Measurements from ENCODE around the gene CLIC4.
"Not testable (repeated sequence)": the region's sequence is repeated elsewhere in the genome, so short reads cannot be mapped to it uniquely, and the experiment has no call there.

The CLIC4 gene

GRCh38 chr1:24776821-24777220 lies 31.6 kb downstream of the CLIC4 start:
- Histone ChIP-seq H3K9me3 (ENCODE audit: insufficient read depth, low read length) (no peaks in the 10 kb centered on the region), H3K4me1 (ENCODE audit: insufficient read depth, insufficient read length) (no peaks in the 10 kb centered on the region), H3K27me3 (ENCODE audit: insufficient read depth, insufficient read length) (no peaks in the 10 kb centered on the region), H3K9ac (ENCODE audit: insufficient read length, low read depth) (no peak overlapping the region), H3K4me3 (ENCODE audit: insufficient read length, low read depth) (no peak overlapping the region), H3K36me3 (ENCODE audit: insufficient read depth, insufficient read length, low read length) (peaks cover 5% of the 10 kb centered on the region)
- TF ChIP-seq YY1 (IDR thresholded peaks at IDR 0.05; ENCODE audit: insufficient read depth, insufficient read length) (no peak), SUZ12 (IDR thresholded peaks at IDR 0.05; ENCODE audit: extremely low read depth, insufficient read depth, insufficient read length) (no peak), ZNF274 (IDR thresholded peaks at IDR 0.05; ENCODE audit: low read depth, low read length) (no peak)
- DNase-seq (ENCODE audit: low read depth, low spot score) = no peak

DNA sequence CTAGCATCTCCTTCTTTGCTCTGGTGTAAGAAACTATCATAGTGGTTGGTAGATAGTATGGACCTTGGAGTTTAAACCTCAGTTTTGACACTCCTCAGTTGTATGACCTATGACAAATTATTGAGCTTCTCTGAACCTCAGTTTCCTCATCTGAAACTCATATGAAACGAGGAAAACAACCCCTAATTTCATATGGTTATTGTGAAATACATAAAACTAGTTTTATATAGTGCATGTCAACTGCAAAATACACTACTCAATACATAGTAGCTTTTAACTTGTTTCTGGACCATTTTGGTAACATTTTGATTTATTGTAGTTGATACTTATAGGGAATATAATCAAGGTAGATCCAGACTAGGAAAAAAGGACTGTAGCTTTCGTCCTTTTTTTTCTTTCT lies 32.9 kb downstream of the CLIC4 start:
- no peaks in the 10 kb centered on the region for H3K9me3 ChIP-seq (ENCODE audit: insufficient read depth, low read length)
- H3K36me3 ChIP-seq (ENCODE audit: insufficient read depth, insufficient read length, low read length) = peaks cover 5% of the 10 kb centered on the region
- no peak for TF ChIP-seq SUZ12 (IDR thresholded peaks at IDR 0.05; ENCODE audit: extremely low read depth, insufficient read depth, insufficient read length)
- TF ChIP-seq YY1 (IDR thresholded peaks at IDR 0.05; ENCODE audit: insufficient read depth, insufficient read length) = no peak
- TF ChIP-seq ZNF274 (IDR thresholded peaks at IDR 0.05; ENCODE audit: low read depth, low read length) = no peak
- no peak for DNase-seq (ENCODE audit: low read depth, low spot score)
- no peaks in the 10 kb centered on the region for H3K4me1 ChIP-seq (ENCODE audit: insufficient read depth, insufficient read length)
- no peak overlapping the region for H3K4me3 ChIP-seq (ENCODE audit: insufficient read length, low read depth)
- H3K27me3 ChIP-seq (ENCODE audit: insufficient read depth, insufficient read length) = no peaks in the 10 kb centered on the region
- no peak overlapping the region for H3K9ac ChIP-seq (ENCODE audit: insufficient read length, low read depth)

DNA sequence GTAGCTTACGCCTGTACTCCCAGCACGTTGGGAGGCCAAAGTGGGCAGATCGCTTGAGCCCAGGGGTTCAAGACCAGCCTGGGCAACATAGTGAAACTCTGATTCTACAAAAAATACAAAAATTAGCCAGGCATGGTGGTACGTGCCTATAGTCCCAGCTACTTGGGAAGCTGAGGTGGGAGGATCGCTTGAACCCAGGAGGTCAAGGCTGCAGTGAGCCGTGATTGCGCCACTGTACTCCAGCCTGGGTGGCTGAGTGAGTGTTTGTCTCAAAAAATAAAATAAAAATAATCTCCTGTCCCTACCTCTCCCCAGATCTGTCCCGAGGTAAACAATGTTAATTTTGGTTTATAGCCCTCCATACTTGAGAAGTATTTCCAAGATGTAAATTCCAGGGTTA lies 34.0 kb downstream of the CLIC4 start:
- not testable (repeated sequence) for DNase-seq (ENCODE audit: low read depth, low spot score); H3K36me3 ChIP-seq (ENCODE audit: insufficient read depth, insufficient read length, low read length); H3K9me3 ChIP-seq (ENCODE audit: insufficient read depth, low read length); H3K9ac ChIP-seq (ENCODE audit: insufficient read length, low read depth); H3K27me3 ChIP-seq (ENCODE audit: insufficient read depth, insufficient read length); H3K4me1 ChIP-seq (ENCODE audit: insufficient read depth, insufficient read length); H3K4me3 ChIP-seq (ENCODE audit: insufficient read length, low read depth)

- H3K9ac ChIP-seq (ENCODE audit: insufficient read length, low read depth) = no peak overlapping the region
- H3K27me3 ChIP-seq (ENCODE audit: insufficient read depth, insufficient read length) = no peaks in the 10 kb centered on the region
- no peak for TF ChIP-seq SUZ12 (IDR thresholded peaks at IDR 0.05; ENCODE audit: extremely low read depth, insufficient read depth, insufficient read length)
- no peak for TF ChIP-seq YY1 (IDR thresholded peaks at IDR 0.05; ENCODE audit: insufficient read depth, insufficient read length)
- TF ChIP-seq ZNF274 (IDR thresholded peaks at IDR 0.05; ENCODE audit: low read depth, low read length) = no peak
- H3K4me3 ChIP-seq (ENCODE audit: insufficient read length, low read depth) = no peak overlapping the region
- no peaks in the 10 kb centered on the region for H3K36me3 ChIP-seq (ENCODE audit: insufficient read depth, insufficient read length, low read length)
- H3K4me1 ChIP-seq (ENCODE audit: insufficient read depth, insufficient read length) = no peaks in the 10 kb centered on the region
- H3K9me3 ChIP-seq (ENCODE audit: insufficient read depth, low read length) = no peaks in the 10 kb centered on the region
- DNase-seq (ENCODE audit: low read depth, low spot score) = no peak
Observed at GRCh38 chr1:24779689-24780464, 34.6 kb downstream of the CLIC4 start.

GRCh38 chr1:24780626-24781025 lies 35.4 kb downstream of the CLIC4 start:
- not testable (repeated sequence) for H3K27me3 ChIP-seq (ENCODE audit: insufficient read depth, insufficient read length); H3K4me1 ChIP-seq (ENCODE audit: insufficient read depth, insufficient read length); H3K9ac ChIP-seq (ENCODE audit: insufficient read length, low read depth); DNase-seq (ENCODE audit: low read depth, low spot score); H3K9me3 ChIP-seq (ENCODE audit: insufficient read depth, low read length); H3K4me3 ChIP-seq (ENCODE audit: insufficient read length, low read depth); H3K36me3 ChIP-seq (ENCODE audit: insufficient read depth, insufficient read length, low read length)

DNA sequence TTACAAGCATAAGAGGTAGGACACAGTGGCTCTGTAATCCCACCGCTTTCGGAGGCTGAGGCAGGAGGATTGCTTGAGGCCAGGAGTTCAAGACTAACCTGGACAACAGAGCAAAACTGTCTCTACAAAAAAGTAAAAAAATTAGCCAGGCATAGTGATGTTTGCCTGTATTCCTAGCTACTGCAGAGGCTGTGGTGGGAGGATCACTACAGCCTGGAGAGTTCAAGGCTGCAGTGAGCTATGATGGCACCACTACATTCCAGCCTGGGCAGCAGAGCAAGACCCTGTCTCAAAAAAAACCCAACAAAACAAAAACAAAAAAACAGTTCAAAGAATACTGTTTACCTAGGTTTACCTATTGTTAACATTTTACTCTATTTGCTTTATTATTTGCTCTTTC lies 37.4 kb downstream of the CLIC4 start:
- Histone ChIP-seq H3K9ac (ENCODE audit: insufficient read length, low read depth) (no peak overlapping the region), H3K4me1 (ENCODE audit: insufficient read depth, insufficient read length) (no peaks in the 10 kb centered on the region), H3K27me3 (ENCODE audit: insufficient read depth, insufficient read length) (no peaks in the 10 kb centered on the region), H3K4me3 (ENCODE audit: insufficient read length, low read depth) (no peak overlapping the region), H3K9me3 (ENCODE audit: insufficient read depth, low read length) (no peaks in the 10 kb centered on the region), H3K36me3 (ENCODE audit: insufficient read depth, insufficient read length, low read length) (peaks cover 3% of the 10 kb centered on the region)
- TF ChIP-seq YY1 (IDR thresholded peaks at IDR 0.05; ENCODE audit: insufficient read depth, insufficient read length) = no peak
- TF ChIP-seq SUZ12 (IDR thresholded peaks at IDR 0.05; ENCODE audit: extremely low read depth, insufficient read depth, insufficient read length) = no peak
- no peak for TF ChIP-seq ZNF274 (IDR thresholded peaks at IDR 0.05; ENCODE audit: low read depth, low read length)
- DNase-seq (ENCODE audit: low read depth, low spot score) = no peak

- H3K4me3 ChIP-seq (ENCODE audit: insufficient read length, low read depth) = no peak overlapping the region
- no peaks in the 10 kb centered on the region for H3K27me3 ChIP-seq (ENCODE audit: insufficient read depth, insufficient read length)
- H3K9me3 ChIP-seq (ENCODE audit: insufficient read depth, low read length) = no peaks in the 10 kb centered on the region
- TF ChIP-seq ZNF274 (IDR thresholded peaks at IDR 0.05; ENCODE audit: low read depth, low read length) = no peak
- TF ChIP-seq YY1 (IDR thresholded peaks at IDR 0.05; ENCODE audit: insufficient read depth, insufficient read length) = no peak
- no peak for TF ChIP-seq SUZ12 (IDR thresholded peaks at IDR 0.05; ENCODE audit: extremely low read depth, insufficient read depth, insufficient read length)
- H3K4me1 ChIP-seq (ENCODE audit: insufficient read depth, insufficient read length) = no peaks in the 10 kb centered on the region
- H3K9ac ChIP-seq (ENCODE audit: insufficient read length, low read depth) = no peak overlapping the region
- DNase-seq (ENCODE audit: low read depth, low spot score) = no peak
- peaks cover 3% of the 10 kb centered on the region for H3K36me3 ChIP-seq (ENCODE audit: insufficient read depth, insufficient read length, low read length)
Observed at GRCh38 chr1:24783713-24784112, 38.5 kb downstream of the CLIC4 start.

GRCh38 chr1:24786191-24786590 lies 40.9 kb downstream of the CLIC4 start:
- H3K9ac ChIP-seq (ENCODE audit: insufficient read length, low read depth) = no peak overlapping the region
- H3K4me1 ChIP-seq (ENCODE audit: insufficient read depth, insufficient read length) = no peaks in the 10 kb centered on the region
- peaks cover 3% of the 10 kb centered on the region for H3K36me3 ChIP-seq (ENCODE audit: insufficient read depth, insufficient read length, low read length)
- no peak for TF ChIP-seq SUZ12 (IDR thresholded peaks at IDR 0.05; ENCODE audit: extremely low read depth, insufficient read depth, insufficient read length)
- TF ChIP-seq YY1 (IDR thresholded peaks at IDR 0.05; ENCODE audit: insufficient read depth, insufficient read length) = no peak
- TF ChIP-seq ZNF274 (IDR thresholded peaks at IDR 0.05; ENCODE audit: low read depth, low read length) = no peak
- no peak overlapping the region for H3K4me3 ChIP-seq (ENCODE audit: insufficient read length, low read depth)
- no peaks in the 10 kb centered on the region for H3K9me3 ChIP-seq (ENCODE audit: insufficient read depth, low read length)
- no peak for DNase-seq (ENCODE audit: low read depth, low spot score)
- no peaks in the 10 kb centered on the region for H3K27me3 ChIP-seq (ENCODE audit: insufficient read depth, insufficient read length)

Measured in NT2/D1 (cell line).